SH-SY5Y (cell line): Measurements from ENCODE around the gene KCNJ10.

Source experiments
- GATA2 ChIP-seq: IDR thresholded peaks from 2 replicates; pipeline ENCODE4 v1.6.1; 2011; ENCODE audit warnings: mild to moderate bottlenecking, low read depth, low read length
- GATA3 ChIP-seq: IDR thresholded peaks from 2 replicates; pipeline ENCODE4 v1.6.1; 2011; ENCODE audit warnings: low read depth, mild to moderate bottlenecking, low read length, moderate library complexity

GRCh38 chr1:159951016-159951415, 118.9 kb downstream of the KCNJ10 start:
- TF ChIP-seq GATA2 = no peak
- no peak for TF ChIP-seq GATA3
